Limb (tissue), 2 donors: ENCODE data around the gene RREB1.

Source experiments
- DNase-seq, 2 donors: peaks; one replicate each; pipeline ENCODE4 v3.0.0-alpha.2; 2016; ENCODE audit errors: extremely low spot score in 2 of 2

The RREB1 gene

GRCh38 chr6:7285416-7285815 lies 177.7 kb downstream of the RREB1 start:
- no peak for DNase-seq

GRCh38 chr6:7290079-7290478 lies 182.3 kb downstream of the RREB1 start:
- DNase-seq = no peak

- no peak for DNase-seq
These were observed 185.0 kb downstream of the RREB1 start for GRCh38 chr6:7292596-7293255.

- no peak for DNase-seq
These were observed 188.2 kb downstream of the RREB1 start for GRCh38 chr6:7295916-7296315.

- no peak for DNase-seq
These were observed 188.8 kb downstream of the RREB1 start for GRCh38 chr6:7296602-7297001.

- no peak for DNase-seq
These were observed 190.4 kb downstream of the RREB1 start for GRCh38 chr6:7298113-7298512.

- no peak for DNase-seq
These were observed 193.2 kb downstream of the RREB1 start for GRCh38 chr6:7300926-7301325.
